Loucy (cell line): ENCODE measurements around the gene NBAS.

ENCODE experiments used
- H2AFZ ChIP-seq: fragments of 200-600 bp; sonication (generic); 2 replicates; pipeline ENCODE4 v1.6.0; 2016; ENCODE audit warnings: antibody characterized with exemption, mild to moderate bottlenecking, low read length, moderate library complexity
- H3F3A ChIP-seq: fragments of 200-600 bp; 2 replicates; pipeline ENCODE4 v1.6.0; 2016; ENCODE audit warnings: antibody characterized with exemption, low read depth, mild to moderate bottlenecking
- H3K27me3 ChIP-seq: fragments of 200-600 bp; sonication (generic); 2 replicates; pipeline ENCODE4 v1.6.1; 2014; ENCODE audit warnings: low read length, mild to moderate bottlenecking; ENCODE audit not compliant: insufficient read depth, poor library complexity, severe bottlenecking
- H3K36me3 ChIP-seq: fragments of 200-600 bp; sonication (generic); 2 replicates; pipeline ENCODE4 v1.6.1; 2016; ENCODE audit warnings: low read length; ENCODE audit not compliant: insufficient read depth
- H3K4me1 ChIP-seq: fragments of 200-600 bp; sonication (generic); 2 replicates; pipeline ENCODE4 v1.5.1; 2014; ENCODE audit warnings: low read length, mild to moderate bottlenecking; ENCODE audit not compliant: insufficient read depth, poor library complexity, severe bottlenecking
- H3K4me2 ChIP-seq: fragments of 200-600 bp; sonication (generic); 2 replicates; pipeline ENCODE4 v1.6.0; 2014; ENCODE audit warnings: antibody characterized with exemption, low read length, low read depth, mild to moderate bottlenecking; ENCODE audit not compliant: poor library complexity, severe bottlenecking
- H3K4me3 ChIP-seq: fragments of 200-600 bp; sonication (generic); 2 replicates; pipeline ENCODE4 v1.5.1; 2014; ENCODE audit warnings: low read length, mild to moderate bottlenecking, mixed read lengths; ENCODE audit not compliant: poor library complexity, severe bottlenecking
- H3K79me2 ChIP-seq: fragments of 200-600 bp; sonication (generic); 2 replicates; pipeline ENCODE4 v1.6.1; 2014; ENCODE audit warnings: low read length; ENCODE audit not compliant: insufficient read depth
- H3K9ac ChIP-seq: fragments of 200-600 bp; sonication (generic); 2 replicates; pipeline ENCODE4 v1.6.0; 2014; ENCODE audit warnings: mild to moderate bottlenecking, low read depth, low read length, moderate library complexity; ENCODE audit not compliant: poor library complexity, severe bottlenecking
- H3K9me2 ChIP-seq: fragments of 200-600 bp; sonication (generic); replicated peaks from 2 replicates; pipeline ENCODE4 v1.6.1; 2016; ENCODE audit warnings: low read depth, low read length, mixed read lengths
- H3K9me3 ChIP-seq: fragments of 200-600 bp; sonication (generic); 2 replicates; pipeline ENCODE4 v1.6.1; 2014; ENCODE audit warnings: mild to moderate bottlenecking, antibody characterized with exemption, low read length, low read depth; ENCODE audit not compliant: insufficient read depth
- H4K20me1 ChIP-seq: fragments of 200-600 bp; sonication (generic); 2 replicates; pipeline ENCODE4 v1.6.0; 2014; ENCODE audit warnings: antibody characterized with exemption, low read length, mild to moderate bottlenecking; ENCODE audit not compliant: insufficient read depth, poor library complexity, severe bottlenecking
- EZH2phosphoT487 ChIP-seq: fragments of 200-600 bp; IDR thresholded peaks from 2 replicates; pipeline ENCODE4 v1.6.1; 2018; ENCODE audit warnings: antibody characterized with exemption, mild to moderate bottlenecking, moderate library complexity, borderline replicate concordance
- TF ChIP-seq, protein P1 (sequence below): fragments of 200-600 bp; sonication (generic); conservative IDR thresholded peaks from 2 replicates; pipeline ENCODE4 v1.5.1; 2014; ENCODE audit warnings: mild to moderate bottlenecking, antibody characterized with exemption, low read length

The NBAS gene

DNA sequence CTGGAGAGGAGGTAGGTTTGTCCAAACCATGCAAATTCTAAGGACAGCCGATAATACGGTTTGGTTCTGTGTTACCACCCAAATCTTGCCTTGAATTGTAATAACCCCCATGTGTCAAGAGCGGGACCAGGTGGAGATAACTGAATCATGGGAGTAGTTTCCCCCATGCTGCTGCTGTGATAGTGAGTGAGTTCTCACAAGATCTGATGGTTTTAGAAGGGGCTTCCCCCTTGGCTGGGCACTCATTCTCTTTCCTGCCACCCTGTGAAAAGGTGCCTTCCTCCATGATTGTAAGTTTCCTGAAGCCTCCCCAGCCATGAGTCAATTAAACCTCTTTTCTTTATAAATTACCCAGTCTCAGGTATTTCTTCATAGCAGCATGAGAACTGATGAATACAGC lies 295.2 kb downstream of the NBAS start:
- no peaks in the 10 kb centered on the region for H3K79me2 ChIP-seq
- H3K9me3 ChIP-seq, result no peaks in the 10 kb centered on the region
- H3K9me2 ChIP-seq, result no peaks in the 10 kb centered on the region
- no peak overlapping the region for H3K4me3 ChIP-seq
- TF ChIP-seq, protein P1, sequence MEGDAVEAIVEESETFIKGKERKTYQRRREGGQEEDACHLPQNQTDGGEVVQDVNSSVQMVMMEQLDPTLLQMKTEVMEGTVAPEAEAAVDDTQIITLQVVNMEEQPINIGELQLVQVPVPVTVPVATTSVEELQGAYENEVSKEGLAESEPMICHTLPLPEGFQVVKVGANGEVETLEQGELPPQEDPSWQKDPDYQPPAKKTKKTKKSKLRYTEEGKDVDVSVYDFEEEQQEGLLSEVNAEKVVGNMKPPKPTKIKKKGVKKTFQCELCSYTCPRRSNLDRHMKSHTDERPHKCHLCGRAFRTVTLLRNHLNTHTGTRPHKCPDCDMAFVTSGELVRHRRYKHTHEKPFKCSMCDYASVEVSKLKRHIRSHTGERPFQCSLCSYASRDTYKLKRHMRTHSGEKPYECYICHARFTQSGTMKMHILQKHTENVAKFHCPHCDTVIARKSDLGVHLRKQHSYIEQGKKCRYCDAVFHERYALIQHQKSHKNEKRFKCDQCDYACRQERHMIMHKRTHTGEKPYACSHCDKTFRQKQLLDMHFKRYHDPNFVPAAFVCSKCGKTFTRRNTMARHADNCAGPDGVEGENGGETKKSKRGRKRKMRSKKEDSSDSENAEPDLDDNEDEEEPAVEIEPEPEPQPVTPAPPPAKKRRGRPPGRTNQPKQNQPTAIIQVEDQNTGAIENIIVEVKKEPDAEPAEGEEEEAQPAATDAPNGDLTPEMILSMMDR, result no peak
- no peak for TF ChIP-seq EZH2phosphoT487
- H3K4me1 ChIP-seq, result peaks cover 2% of the 10 kb centered on the region
- no peaks in the 10 kb centered on the region for H4K20me1 ChIP-seq
- no peak overlapping the region for H3K4me2 ChIP-seq
- no peak overlapping the region for H2AFZ ChIP-seq
- H3K36me3 ChIP-seq, result peaks cover 37% of the 10 kb centered on the region
- H3K27me3 ChIP-seq, result no peaks in the 10 kb centered on the region
- no peaks in the 10 kb centered on the region for H3F3A ChIP-seq
- H3K9ac ChIP-seq, result no peak overlapping the region

DNA sequence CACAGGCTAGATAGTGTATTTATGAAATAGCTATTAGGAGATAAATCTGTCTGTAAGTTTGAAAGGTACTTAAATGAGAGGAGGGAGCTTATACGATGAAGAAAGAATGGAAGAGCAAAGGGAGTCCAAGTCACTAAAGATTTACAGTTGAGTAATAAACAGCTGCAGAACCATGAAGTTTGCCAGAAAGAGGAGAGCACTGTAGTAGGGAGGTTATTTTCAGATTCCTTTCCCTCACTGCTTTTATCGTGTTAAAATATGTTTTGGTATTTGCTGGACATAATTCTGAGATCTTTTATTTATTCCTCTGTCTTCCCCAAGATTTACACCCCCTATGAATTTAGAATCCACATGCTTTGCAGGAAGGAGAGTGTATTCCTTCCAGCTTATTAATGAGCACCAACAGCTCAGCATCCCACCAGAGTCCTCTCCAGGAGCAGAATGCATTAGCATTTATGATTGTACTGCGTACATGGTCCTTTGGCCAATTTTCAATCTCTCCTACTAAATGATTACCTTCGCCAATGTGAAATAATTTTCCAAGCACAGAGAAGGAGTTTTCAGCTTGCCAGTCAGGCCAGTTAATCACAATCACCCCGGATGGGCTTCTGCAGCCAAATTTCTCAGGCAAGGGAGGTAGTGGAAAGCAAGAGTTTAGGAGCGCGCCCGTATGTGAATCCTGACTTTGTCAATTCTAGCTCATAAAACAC lies 297.0 kb downstream of the NBAS start:
- no peak overlapping the region for H3K9ac ChIP-seq
- H3K4me3 ChIP-seq, result no peak overlapping the region
- no peaks in the 10 kb centered on the region for H3K27me3 ChIP-seq
- H3K4me2 ChIP-seq, result no peak overlapping the region
- H3K9me2 ChIP-seq, result no peaks in the 10 kb centered on the region
- peaks cover 46% of the 10 kb centered on the region for H3K36me3 ChIP-seq
- H2AFZ ChIP-seq, result no peak overlapping the region
- H3K9me3 ChIP-seq, result no peaks in the 10 kb centered on the region; the same call in 1 of the 2 replicates
- no peaks in the 10 kb centered on the region for H3K79me2 ChIP-seq
- H3F3A ChIP-seq, result no peaks in the 10 kb centered on the region
- H4K20me1 ChIP-seq, result no peaks in the 10 kb centered on the region
- TF ChIP-seq, protein P1, result no peak
- TF ChIP-seq EZH2phosphoT487, result no peak
- H3K4me1 ChIP-seq, result peaks cover 3% of the 10 kb centered on the region

DNA sequence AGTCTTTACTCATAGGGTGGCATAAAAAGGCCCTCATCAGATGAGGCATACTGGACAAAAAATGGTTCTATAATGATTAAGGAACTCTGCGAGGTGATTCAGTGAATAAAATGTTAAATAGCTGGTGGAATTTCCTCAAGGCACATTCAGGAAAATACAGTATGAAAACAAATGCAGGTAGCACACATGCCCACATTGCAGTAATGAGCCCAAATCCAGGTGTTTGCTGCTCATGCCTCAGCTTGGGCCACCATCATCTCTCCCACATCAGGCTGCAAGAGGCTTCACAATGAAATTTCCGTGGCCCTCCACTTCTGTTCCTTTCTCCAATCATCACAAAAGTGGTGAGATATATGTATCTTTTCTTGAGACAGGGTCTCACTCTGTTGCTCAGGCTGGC lies 298.3 kb downstream of the NBAS start:
- no peaks in the 10 kb centered on the region for H4K20me1 ChIP-seq
- peaks cover 35% of the 10 kb centered on the region for H3K36me3 ChIP-seq
- H2AFZ ChIP-seq, result no peak overlapping the region
- H3K27me3 ChIP-seq, result no peaks in the 10 kb centered on the region
- TF ChIP-seq EZH2phosphoT487, result no peak
- TF ChIP-seq, protein P1, result no peak
- H3K4me1 ChIP-seq, result peaks cover 3% of the 10 kb centered on the region
- no peaks in the 10 kb centered on the region for H3K9me2 ChIP-seq
- H3K79me2 ChIP-seq, result no peaks in the 10 kb centered on the region
- no peak overlapping the region for H3K4me2 ChIP-seq
- H3F3A ChIP-seq, result no peaks in the 10 kb centered on the region
- H3K9me3 ChIP-seq, result peaks cover 2% of the 10 kb centered on the region; the same call in 1 of the 2 replicates
- H3K4me3 ChIP-seq, result no peak overlapping the region
- no peak overlapping the region for H3K9ac ChIP-seq
